HCT116 (cell line): ENCODE data around the gene CCNYL1. TPM values are rescaled to one million over a fixed set of nuclear protein-coding genes. Genes with fewer than 3 reads are reported as not detected.

Experiments
- ATAC-seq: fragments of 200-7000 bp; cut with Tn5 transposase; 2 replicates; pipeline ENCODE4 v1.9.1; 2020; ENCODE audit warnings: mild to moderate bottlenecking, moderate library complexity
- BruUV-seq: library from RNA; stranded (reverse); fragments of 400-500 nt; replicated peaks from 2 replicates; lab custom pipeline; 2021; lab: Mats Ljungman, UMichigan
- CTCF ChIA-PET: fragments of 300-600 bp; sonication (Branson Sonifier 250); formaldehyde crosslinking; loops from one replicate; lab custom pipeline; 2021; ENCODE audit warnings: antibody characterized with exemption; lab: Charles Lee
- POLR2A ChIA-PET: fragments of 300-600, 350-600 bp; sonication (Branson Sonifier 250); formaldehyde crosslinking; loops from one replicate; lab custom pipeline; 2021; ENCODE audit warnings: antibody characterized with exemption; lab: Charles Lee
- RAD21 ChIA-PET, 2 experiments: fragments of 300-600 bp; sonication (Branson Sonifier 250); formaldehyde crosslinking; loops; one replicate each; lab custom pipeline; 2023; ENCODE audit warnings: low total read pairs in 2 of 2; ENCODE audit not compliant: uncharacterized antibody in 2 of 2, unreplicated experiment in 2 of 2, low non-redundant PET in 1 of 2; lab: Charles Lee
- DNase-seq: peaks from one replicate; pipeline ENCODE4 v3.0.0-alpha.2; 2010; ENCODE audit warnings: low read depth, low spot score
- H2AFZ ChIP-seq: fragments of 200-600 bp; shearing (Covaris generic), sonication (generic); 2 replicates; pipeline ENCODE4 v1.6.1; 2017; ENCODE audit warnings: low read depth, mixed run types, mixed read lengths, antibody characterized with exemption, low read length; ENCODE audit not compliant: poor library complexity, severe bottlenecking
- H3K27ac ChIP-seq: 2 replicates; pipeline ENCODE4 v1.5.1; 2012; ENCODE audit warnings: low read depth, low read length
- H3K27me3 ChIP-seq: fragments of 200-600 bp; sonication (generic); 2 replicates; pipeline ENCODE4 v1.6.1; 2016; ENCODE audit warnings: mixed run types, low read length, mixed read lengths; ENCODE audit not compliant: insufficient read depth
- H3K36me3 ChIP-seq, 2 experiments: fragments of 200-500 bp in 1 of 2; fragments of 200-600 bp in 1 of 2; sonication (Bioruptor generic) in 1 of 2; sonication (generic) in 1 of 2; 2 replicates each; pipeline versions ENCODE4 v1.5.1 to v1.6.1; 2014 to 2016; ENCODE audit warnings: low read length in 2 of 2, inconsistent platforms in 1 of 2, mixed read lengths in 1 of 2, mixed run types in 1 of 2; ENCODE audit not compliant: insufficient read depth in 2 of 2, control insufficient read depth in 1 of 2
- H3K4me1 ChIP-seq, 2 experiments: fragments of 200-600 bp in 1 of 2; sonication (generic) in 1 of 2; 2 replicates each; pipeline versions ENCODE4 v1.5.1 to v1.6.1; 2012 to 2017; ENCODE audit warnings: low read length in 2 of 2, inconsistent platforms in 1 of 2, mild to moderate bottlenecking in 1 of 2, mixed read lengths in 1 of 2, mixed run types in 1 of 2, moderate library complexity in 1 of 2; ENCODE audit not compliant: insufficient read depth in 2 of 2, control insufficient read depth in 1 of 2
- H3K4me2 ChIP-seq: fragments of 200-600 bp; sonication (generic); 2 replicates; pipeline ENCODE4 v1.6.1; 2017; ENCODE audit warnings: mixed run types, low read length, mixed read lengths
- H3K4me3 ChIP-seq, 2 experiments: fragments of 200-600 bp in 1 of 2; sonication (generic) in 1 of 2; replicated peaks in 1 of 2; 2 replicates each; pipeline ENCODE4 v1.5.1; 2011 to 2016; ENCODE audit warnings: low read length in 2 of 2, control low read depth in 1 of 2, low read depth in 1 of 2, mild to moderate bottlenecking in 1 of 2, mixed read lengths in 1 of 2, mixed run types in 1 of 2
- H3K79me2 ChIP-seq: fragments of 200-600 bp; sonication (generic); 2 replicates; pipeline ENCODE4 v1.6.1; 2017; ENCODE audit warnings: mild to moderate bottlenecking, mixed run types, low read length, moderate library complexity, mixed read lengths; ENCODE audit not compliant: insufficient read depth
- H3K9ac ChIP-seq: fragments of 200-600 bp; sonication (generic); 2 replicates; pipeline ENCODE4 v1.6.1; 2016; ENCODE audit warnings: low read length, mixed read lengths
- H3K9me2 ChIP-seq: fragments of 200-600 bp; sonication (generic), shearing (Covaris generic); 2 replicates; pipeline ENCODE4 v1.6.1; 2017; ENCODE audit warnings: mixed run types, mild to moderate bottlenecking, moderate library complexity; ENCODE audit not compliant: insufficient read depth
- H3K9me3 ChIP-seq, 2 experiments: fragments of 200-500 bp in 1 of 2; fragments of 200-600 bp in 1 of 2; sonication (Bioruptor generic) in 1 of 2; sonication (generic) in 1 of 2; 2 replicates each; pipeline ENCODE4 v1.6.1; 2014 to 2017; ENCODE audit warnings: low read length in 2 of 2, mixed read lengths in 2 of 2, inconsistent platforms in 1 of 2, low read depth in 1 of 2, mild to moderate bottlenecking in 1 of 2, mixed run types in 1 of 2, moderate library complexity in 1 of 2; ENCODE audit not compliant: control insufficient read depth in 1 of 2, insufficient read depth in 1 of 2
- H4K20me1 ChIP-seq: fragments of 200-600 bp; sonication (generic), shearing (Covaris generic); 2 replicates; pipeline ENCODE4 v1.6.1; 2017; ENCODE audit warnings: mixed run types, mild to moderate bottlenecking, moderate library complexity; ENCODE audit not compliant: insufficient read depth
- ATF3 ChIP-seq: IDR thresholded peaks from 2 replicates; pipeline ENCODE4 v1.6.1; 2012
- CEBPB ChIP-seq: IDR thresholded peaks from 2 replicates; pipeline ENCODE4 v1.6.1; 2012; ENCODE audit warnings: low read depth
- EGR1 ChIP-seq: IDR thresholded peaks from 2 replicates; pipeline ENCODE4 v1.6.1; 2012; ENCODE audit warnings: low read depth
- ELF1 ChIP-seq: IDR thresholded peaks from 2 replicates; pipeline ENCODE4 v1.6.1; 2012; ENCODE audit warnings: low read depth, borderline replicate concordance
- EZH2 ChIP-seq: fragments of 200-600 bp; sonication (generic); IDR thresholded peaks from 2 replicates; pipeline ENCODE4 v1.6.1; 2017; ENCODE audit warnings: antibody characterized with exemption, mixed run types
- EZH2phosphoT487 ChIP-seq: fragments of 200-600 bp; IDR thresholded peaks from 2 replicates; pipeline ENCODE4 v1.6.1; 2018; ENCODE audit warnings: antibody characterized with exemption, borderline replicate concordance
- JUND ChIP-seq: IDR thresholded peaks from 2 replicates; pipeline ENCODE4 v1.6.1; 2012
- POLR2A ChIP-seq: IDR thresholded peaks from 2 replicates; pipeline ENCODE4 v1.7.0; 2011; ENCODE audit warnings: borderline replicate concordance; ENCODE audit not compliant: insufficient read depth, insufficient read length; ENCODE audit errors: extremely low read depth
- RAD21 ChIP-seq: IDR thresholded peaks from 2 replicates; pipeline ENCODE4 v1.6.1; 2012; ENCODE audit warnings: low read depth, mild to moderate bottlenecking
- REST ChIP-seq: IDR thresholded peaks from 2 replicates; pipeline ENCODE4 v1.6.1; 2012; ENCODE audit warnings: low read depth
- SP1 ChIP-seq: IDR thresholded peaks from 2 replicates; pipeline ENCODE4 v1.6.1; 2012; ENCODE audit warnings: low read depth
- SRF ChIP-seq: IDR thresholded peaks from 2 replicates; pipeline ENCODE4 v1.6.1; 2012; ENCODE audit warnings: low read depth
- TCF7L2 ChIP-seq: IDR thresholded peaks from 2 replicates; pipeline ENCODE4 v1.7.0; 2011; ENCODE audit warnings: borderline replicate concordance, inconsistent platforms; ENCODE audit not compliant: insufficient read depth, insufficient read length; ENCODE audit errors: extremely low read depth
- ZBTB33 ChIP-seq: IDR thresholded peaks from 2 replicates; pipeline ENCODE4 v1.6.1; 2011; ENCODE audit warnings: mild to moderate bottlenecking, low read length, moderate library complexity; ENCODE audit not compliant: insufficient replicate concordance; ENCODE audit errors: extremely low read depth
- ZFX ChIP-seq: fragments of 450-650 bp; IDR thresholded peaks from 2 replicates; pipeline ENCODE4 v1.6.1; 2017
- intact Hi-C: fragments of 100-400 bp; cut with micrococcal nuclease; formaldehyde crosslinking; loops from 2 replicates; pipeline ENCODE4 v1.10.0; 2022
- total RNA-seq: library from RNA; stranded (reverse); gene quantifications from one replicate; pipeline ENCODE4 v1.2.1, GENCODE V29; 2021; ENCODE audit not compliant: unreplicated experiment

Gene CCNYL1
- total RNA-seq, 1 experiment from 2014 or later, result 14.9 TPM

- ChIA-PET RAD21 (no interaction called here), POLR2A (interaction anchor here (0.6 kb wide), 1 partner anchor 409 kb away, joined by 6 read pairs; no protein-coding TSS in a partner anchor), CTCF (no interaction called here)
- no peak overlapping the region for H3K27ac ChIP-seq
- no peaks in the 10 kb centered on the region for H3K27me3 ChIP-seq
- no peak for DNase-seq
- H3K9ac ChIP-seq, result no peak overlapping the region
- TF ChIP-seq JUND (no peak), POLR2A (no peak), SP1 (no peak), EGR1 (no peak), ZFX (no peak), ELF1 (no peak), EZH2 (no peak), TCF7L2 (no peak), SRF (no peak), REST (no peak), RAD21 (no peak), CEBPB (no peak), ZBTB33 (no peak), EZH2phosphoT487 (no peak), ATF3 (no peak)
- no peak for ATAC-seq
- H4K20me1 ChIP-seq, result no peaks in the 10 kb centered on the region
- H3K4me3 ChIP-seq, result no peak overlapping the region
- no TSS peak for BruUV-seq
- H3K9me2 ChIP-seq, result no peaks in the 10 kb centered on the region
- H3K9me3 ChIP-seq, result no peaks in the 10 kb centered on the region
- intact Hi-C loops, result loop anchor here (5.0 kb wide), 1 partner anchor 502 kb away; no protein-coding TSS in a partner anchor
- no peaks in the 10 kb centered on the region for H3K79me2 ChIP-seq
- 0 out of 4 replicates have a peak, but pooled peaks cover 0 to 5% of the 10 kb centered on the region in 2 experiments for H3K36me3 ChIP-seq
- no peak overlapping the region for H3K4me2 ChIP-seq
- H3K4me1 ChIP-seq, result no peaks in the 10 kb centered on the region
- H2AFZ ChIP-seq, result no peak overlapping the region
Measured at GRCh38 chr2:207749873-207750272, 38.4 kb downstream of the CCNYL1 start.
